ENCODE results near the gene CELF4.

DNA sequence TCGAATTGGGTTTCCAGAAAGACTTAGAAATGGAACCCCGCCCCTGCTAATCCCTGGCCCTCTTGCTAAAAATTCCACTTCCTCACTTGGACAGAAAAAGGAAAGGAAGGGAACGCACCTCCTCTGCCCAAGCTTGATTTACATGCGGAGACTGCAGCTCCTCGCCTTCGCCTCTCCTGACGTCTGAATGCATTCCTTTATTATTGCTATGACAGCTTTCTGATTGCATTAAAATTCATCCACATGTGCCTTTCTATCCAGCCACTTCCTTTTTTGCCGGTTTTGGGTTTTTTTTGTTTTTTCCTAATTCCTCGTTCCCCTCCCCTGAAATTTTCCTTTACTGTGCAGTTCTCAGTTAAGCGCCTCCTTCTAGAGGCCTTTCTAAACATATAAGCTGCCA lies 287.8 kb downstream of the CELF4 start:
- TF ChIP-seq POLR2AphosphoS5 (IDR thresholded peaks at IDR 0.05; ENCODE audit: low read depth, low read length): no peak
- no peak for TF ChIP-seq TAF1 (IDR thresholded peaks at IDR 0.05; ENCODE audit: low read depth, low read length)
- no peak for TF ChIP-seq POLR2A (IDR thresholded peaks at IDR 0.05; ENCODE audit: low read depth, low read length)
- no peak for TF ChIP-seq SPI1 (IDR thresholded peaks at IDR 0.05; ENCODE audit: low read depth, low read length)
- no peak for TF ChIP-seq POU2F2 (IDR thresholded peaks at IDR 0.05; ENCODE audit: low read depth, low read length)

All from GM12891 (cell line).